Measurements from ENCODE around the gene DHX57. TPM values are rescaled to one million over a fixed set of nuclear protein-coding genes. Genes with fewer than 3 reads are reported as not detected.

The DHX57 gene
- polyA plus RNA-seq, 1 donor from 2014 or later: 44.0 TPM

GRCh38 chr2:38806015-38806732, 69.6 kb downstream of the DHX57 start:
- Histone ChIP-seq H3K79me2 (replicated peaks; ENCODE audit: insufficient read depth, low read length) (no peaks in the 10 kb centered on the region), H3K27me3 (ENCODE audit: insufficient read depth, low read depth, low read length) (no peaks in the 10 kb centered on the region), H3K4me3 (ENCODE audit: low read length) (no peak overlapping the region), H3K9me3 (ENCODE audit: low read length) (no peaks in the 10 kb centered on the region), H3K9ac (ENCODE audit: low read length) (no peak overlapping the region), H2AFZ (ENCODE audit: low read depth, low read length) (no peak overlapping the region), H3K27ac (ENCODE audit: low read length) (no peak overlapping the region), H3K4me2 (ENCODE audit: low read length) (no peak overlapping the region), H4K20me1 (ENCODE audit: insufficient read depth) (no peaks in the 10 kb centered on the region), H3F3A (ENCODE audit: insufficient read depth, low read length, poor library complexity, severe bottlenecking) (no peaks in the 10 kb centered on the region), H3K36me3 (ENCODE audit: insufficient read depth, low read length) (peaks cover 7% of the 10 kb centered on the region), H3K9me2 (ENCODE audit: insufficient read depth, low read length) (no peaks in the 10 kb centered on the region)
- TF ChIP-seq POLR2AphosphoS5 (IDR thresholded peaks at IDR 0.05) (no peak), RAD21 (conservative IDR thresholded peaks at IDR 0.05) (no peak), MXI1 (conservative IDR thresholded peaks at IDR 0.05; ENCODE audit: poor library complexity, severe bottlenecking) (no peak), TAF1 (IDR thresholded peaks at IDR 0.05; ENCODE audit: low read depth) (no peak), SMC3 (conservative IDR thresholded peaks at IDR 0.05; ENCODE audit: poor library complexity) (no peak), EP300 (conservative IDR thresholded peaks at IDR 0.05; ENCODE audit: poor library complexity, severe bottlenecking) (no peak), CTCF (IDR thresholded peaks at IDR 0.05; ENCODE audit: poor library complexity, severe bottlenecking) (no peak), EZH2 (IDR thresholded peaks at IDR 0.05; ENCODE audit: borderline replicate concordance, insufficient read depth, low read length, poor library complexity, severe bottlenecking) (no peak), REST (IDR thresholded peaks at IDR 0.05; ENCODE audit: borderline replicate concordance) (no peak)

GRCh38 chr2:38797953-38798352, 77.8 kb downstream of the DHX57 start:
- TF ChIP-seq EP300 (conservative IDR thresholded peaks at IDR 0.05; ENCODE audit: poor library complexity, severe bottlenecking) (no peak), RAD21 (conservative IDR thresholded peaks at IDR 0.05) (no peak), POLR2AphosphoS5 (IDR thresholded peaks at IDR 0.05) (no peak), SMC3 (conservative IDR thresholded peaks at IDR 0.05; ENCODE audit: poor library complexity) (no peak)
- H3F3A ChIP-seq (ENCODE audit: insufficient read depth, low read length, poor library complexity, severe bottlenecking): no peaks in the 10 kb centered on the region
- no peaks in the 10 kb centered on the region for H3K9me2 ChIP-seq (ENCODE audit: insufficient read depth, low read length)
- H4K20me1 ChIP-seq (ENCODE audit: insufficient read depth): no peaks in the 10 kb centered on the region
- H3K36me3 ChIP-seq (ENCODE audit: insufficient read depth, low read length): peaks cover 5% of the 10 kb centered on the region
- no peaks in the 10 kb centered on the region for H3K9me3 ChIP-seq (ENCODE audit: low read length)
- H2AFZ ChIP-seq (ENCODE audit: low read depth, low read length): no peak overlapping the region
- H3K4me3 ChIP-seq (ENCODE audit: low read length): no peak overlapping the region
- no peak overlapping the region for H3K4me2 ChIP-seq (ENCODE audit: low read length)
- no peaks in the 10 kb centered on the region for H3K27me3 ChIP-seq (ENCODE audit: insufficient read depth, low read depth, low read length)
- no peak overlapping the region for H3K27ac ChIP-seq (ENCODE audit: low read length)
- no peaks in the 10 kb centered on the region for H3K79me2 ChIP-seq (replicated peaks; ENCODE audit: insufficient read depth, low read length)
- no peak overlapping the region for H3K9ac ChIP-seq (ENCODE audit: low read length)
